Measurements from ENCODE around the gene FOXK2.

Gene FOXK2

GRCh38 chr17:82586576-82587233 lies 67.2 kb downstream of the FOXK2 start:
- no CpG with 5 or more reads among the region's 21 CpGs for WGBS (ENCODE audit: extremely low coverage, insufficient coverage, low lambda C conversion rate)
- Histone ChIP-seq H3K4me2 (ENCODE audit: low read length) (no peak overlapping the region), H3K79me1 (ENCODE audit: low read length) (peaks cover 7% of the 10 kb centered on the region), H3K9ac (ENCODE audit: low read length) (no peak overlapping the region), H3K4me1 (ENCODE audit: control insufficient read depth, low read depth, low read length) (no peaks in the 10 kb centered on the region), H3K18ac (ENCODE audit: low read length) (no peak overlapping the region), H3K27ac (ENCODE audit: low read depth, low read length) (no peak overlapping the region), H3K27me3 (ENCODE audit: insufficient read depth, low read length, poor library complexity) (no peaks in the 10 kb centered on the region), H3K4ac (ENCODE audit: low read depth, low read length) (no peak overlapping the region), H2AK5ac (ENCODE audit: low read length) (no peak overlapping the region), H2BK120ac (ENCODE audit: low read depth, low read length) (no peak overlapping the region), H4K8ac (ENCODE audit: low read depth, low read length) (no peak overlapping the region), H2BK5ac (ENCODE audit: low read length) (no peak overlapping the region), H3K23ac (ENCODE audit: low read length) (no peak overlapping the region), H3K79me2 (ENCODE audit: control insufficient read depth, insufficient read depth, low read length) (no peaks in the 10 kb centered on the region), H4K5ac (ENCODE audit: low read length) (no peak overlapping the region), H2BK15ac (replicated peaks; ENCODE audit: low read depth) (no peak overlapping the region), H3K56ac (ENCODE audit: low read length) (no peak overlapping the region), H3K36me3 (ENCODE audit: control insufficient read depth, insufficient read depth, low read length) (peaks cover 19% of the 10 kb centered on the region), H3K4me3 (ENCODE audit: low read length) (no peak overlapping the region)
- DNase-seq, result no peak

GRCh38 chr17:82587234-82588086 lies 67.9 kb downstream of the FOXK2 start:
- no peaks in the 10 kb centered on the region for H3K79me2 ChIP-seq (ENCODE audit: control insufficient read depth, insufficient read depth, low read length)
- no peak overlapping the region for H3K18ac ChIP-seq (ENCODE audit: low read length)
- no peak overlapping the region for H2BK5ac ChIP-seq (ENCODE audit: low read length)
- peaks cover 5% of the 10 kb centered on the region for H3K79me1 ChIP-seq (ENCODE audit: low read length)
- H3K4me1 ChIP-seq (ENCODE audit: control insufficient read depth, low read depth, low read length), result no peaks in the 10 kb centered on the region
- H3K27ac ChIP-seq (ENCODE audit: low read depth, low read length), result no peak overlapping the region
- H3K23ac ChIP-seq (ENCODE audit: low read length), result no peak overlapping the region
- no peak overlapping the region for H3K4me2 ChIP-seq (ENCODE audit: low read length)
- peaks cover 19% of the 10 kb centered on the region for H3K36me3 ChIP-seq (ENCODE audit: control insufficient read depth, insufficient read depth, low read length)
- no peak overlapping the region for H4K5ac ChIP-seq (ENCODE audit: low read length)
- H3K4me3 ChIP-seq (ENCODE audit: low read length), result no peak overlapping the region
- H3K56ac ChIP-seq (ENCODE audit: low read length), result no peak overlapping the region
- no peak overlapping the region for H3K9ac ChIP-seq (ENCODE audit: low read length)
- H2BK120ac ChIP-seq (ENCODE audit: low read depth, low read length), result no peak overlapping the region
- H4K8ac ChIP-seq (ENCODE audit: low read depth, low read length), result no peak overlapping the region
- no peak overlapping the region for H3K4ac ChIP-seq (ENCODE audit: low read depth, low read length)
- no CpG with 5 or more reads among the region's 47 CpGs for WGBS (ENCODE audit: extremely low coverage, insufficient coverage, low lambda C conversion rate)
- H2AK5ac ChIP-seq (ENCODE audit: low read length), result no peak overlapping the region
- no peak for DNase-seq
- H2BK15ac ChIP-seq (replicated peaks; ENCODE audit: low read depth), result no peak overlapping the region
- no peaks in the 10 kb centered on the region for H3K27me3 ChIP-seq (ENCODE audit: insufficient read depth, low read length, poor library complexity)

- no CpG with 5 or more reads among the region's 27 CpGs for WGBS (ENCODE audit: extremely low coverage, insufficient coverage, low lambda C conversion rate)
- H3K36me3 ChIP-seq (ENCODE audit: control insufficient read depth, insufficient read depth, low read length), result peaks cover 19% of the 10 kb centered on the region
- H3K79me1 ChIP-seq (ENCODE audit: low read length), result peaks cover 4% of the 10 kb centered on the region
These were observed 69.0 kb downstream of the FOXK2 start for GRCh38 chr17:82588266-82589175.

GRCh38 chr17:82589851-82590180 lies 70.3 kb downstream of the FOXK2 start:
- no peak overlapping the region for H2AK5ac ChIP-seq (ENCODE audit: low read length)
- peaks cover 7% of the 10 kb centered on the region for H3K79me1 ChIP-seq (ENCODE audit: low read length)
- H3K79me2 ChIP-seq (ENCODE audit: control insufficient read depth, insufficient read depth, low read length), result peaks cover 4% of the 10 kb centered on the region
- H3K27ac ChIP-seq (ENCODE audit: low read depth, low read length), result no peak overlapping the region
- no peak overlapping the region for H4K5ac ChIP-seq (ENCODE audit: low read length)
- no peak overlapping the region for H3K56ac ChIP-seq (ENCODE audit: low read length)
- H2BK5ac ChIP-seq (ENCODE audit: low read length), result no peak overlapping the region
- H3K4me1 ChIP-seq (ENCODE audit: control insufficient read depth, low read depth, low read length), result peaks cover 2% of the 10 kb centered on the region
- H3K27me3 ChIP-seq (ENCODE audit: insufficient read depth, low read length, poor library complexity), result no peaks in the 10 kb centered on the region
- no peak overlapping the region for H2BK120ac ChIP-seq (ENCODE audit: low read depth, low read length)
- no peak overlapping the region for H3K9ac ChIP-seq (ENCODE audit: low read length)
- H3K23ac ChIP-seq (ENCODE audit: low read length), result no peak overlapping the region
- peaks cover 15% of the 10 kb centered on the region for H3K36me3 ChIP-seq (ENCODE audit: control insufficient read depth, insufficient read depth, low read length)
- H3K4me2 ChIP-seq (ENCODE audit: low read length), result no peak overlapping the region
- no peak overlapping the region for H3K4me3 ChIP-seq (ENCODE audit: low read length)
- no peak overlapping the region for H2BK15ac ChIP-seq (replicated peaks; ENCODE audit: low read depth)
- no peak overlapping the region for H3K18ac ChIP-seq (ENCODE audit: low read length)
- no peak for DNase-seq
- WGBS (ENCODE audit: extremely low coverage, insufficient coverage, low lambda C conversion rate), result no CpG with 5 or more reads among the region's 6 CpGs
- H4K8ac ChIP-seq (ENCODE audit: low read depth, low read length), result no peak overlapping the region
- no peak overlapping the region for H3K4ac ChIP-seq (ENCODE audit: low read depth, low read length)

More at GRCh38 chr17:82588266-82589175, 69.0 kb downstream of the FOXK2 start:
- H3K79me2 ChIP-seq (ENCODE audit: control insufficient read depth, insufficient read depth, low read length), result peaks cover under 1% of the 10 kb centered on the region
- H3K4me2 ChIP-seq (ENCODE audit: low read length), result no peak overlapping the region
- H3K4me3 ChIP-seq (ENCODE audit: low read length), result no peak overlapping the region
- H3K18ac ChIP-seq (ENCODE audit: low read length), result no peak overlapping the region
- H3K4ac ChIP-seq (ENCODE audit: low read depth, low read length), result no peak overlapping the region
- no peak overlapping the region for H4K5ac ChIP-seq (ENCODE audit: low read length)
- DNase-seq, result no peak
- no peak overlapping the region for H3K56ac ChIP-seq (ENCODE audit: low read length)
- H2BK120ac ChIP-seq (ENCODE audit: low read depth, low read length), result no peak overlapping the region
- H3K23ac ChIP-seq (ENCODE audit: low read length), result no peak overlapping the region
- peaks cover under 1% of the 10 kb centered on the region for H3K4me1 ChIP-seq (ENCODE audit: control insufficient read depth, low read depth, low read length)
- no peak overlapping the region for H2BK5ac ChIP-seq (ENCODE audit: low read length)
- H3K27ac ChIP-seq (ENCODE audit: low read depth, low read length), result no peak overlapping the region
- no peak overlapping the region for H2BK15ac ChIP-seq (replicated peaks; ENCODE audit: low read depth)
- H2AK5ac ChIP-seq (ENCODE audit: low read length), result no peak overlapping the region
- no peaks in the 10 kb centered on the region for H3K27me3 ChIP-seq (ENCODE audit: insufficient read depth, low read length, poor library complexity)
- no peak overlapping the region for H4K8ac ChIP-seq (ENCODE audit: low read depth, low read length)
- H3K9ac ChIP-seq (ENCODE audit: low read length), result no peak overlapping the region

GRCh38 chr17:82590216-82590615 lies 70.7 kb downstream of the FOXK2 start:
- Histone ChIP-seq H3K36me3 (ENCODE audit: control insufficient read depth, insufficient read depth, low read length) (peaks cover 13% of the 10 kb centered on the region), H2BK15ac (replicated peaks; ENCODE audit: low read depth) (no peak overlapping the region), H3K4me2 (ENCODE audit: low read length) (no peak overlapping the region), H3K56ac (ENCODE audit: low read length) (no peak overlapping the region), H3K4me1 (ENCODE audit: control insufficient read depth, low read depth, low read length) (peaks cover 2% of the 10 kb centered on the region), H2BK120ac (ENCODE audit: low read depth, low read length) (no peak overlapping the region), H3K4me3 (ENCODE audit: low read length) (no peak overlapping the region), H3K79me2 (ENCODE audit: control insufficient read depth, insufficient read depth, low read length) (peaks cover 4% of the 10 kb centered on the region), H3K27ac (ENCODE audit: low read depth, low read length) (no peak overlapping the region), H4K8ac (ENCODE audit: low read depth, low read length) (no peak overlapping the region), H2AK5ac (ENCODE audit: low read length) (no peak overlapping the region), H3K18ac (ENCODE audit: low read length) (no peak overlapping the region), H4K5ac (ENCODE audit: low read length) (no peak overlapping the region), H3K27me3 (ENCODE audit: insufficient read depth, low read length, poor library complexity) (no peaks in the 10 kb centered on the region), H3K23ac (ENCODE audit: low read length) (no peak overlapping the region), H3K79me1 (ENCODE audit: low read length) (peaks cover 7% of the 10 kb centered on the region), H3K9ac (ENCODE audit: low read length) (no peak overlapping the region), H2BK5ac (ENCODE audit: low read length) (no peak overlapping the region), H3K4ac (ENCODE audit: low read depth, low read length) (no peak overlapping the region)
- no peak for DNase-seq
- no CpG with 5 or more reads among the region's 6 CpGs for WGBS (ENCODE audit: extremely low coverage, insufficient coverage, low lambda C conversion rate)

Measured in mesendoderm (in vitro differentiated cells).